ENCODE results near the gene KIF3B. TPM values are rescaled to one million over a fixed set of nuclear protein-coding genes. Genes with fewer than 3 reads are reported as not detected.
A peak's percentile ranks its signal among the peaks of the same experiment; 100 is the strongest.

The KIF3B gene
- total and polyA plus RNA-seq, 2 of the 13 experiments (the other 11 are each of a cell fraction or from before 2014, with no cell fraction given): 23.6 to 28.8 TPM

- TF ChIP-seq SNAPC4 (CRISPR knock-in tag; IDR thresholded peaks at IDR 0.05) (no peak), ZNF850 (CRISPR knock-in tag; conservative IDR thresholded peaks at IDR 0.05) (no peak), ZNF691 (CRISPR knock-in tag; IDR thresholded peaks at IDR 0.05; ENCODE audit: borderline replicate concordance, low read depth) (0 out of 2 replicates have a peak, but pooled peaks have one; percentile 33), SOX6 (IDR thresholded peaks at IDR 0.05) (no peak), SOX6 (CRISPR knock-in tag; IDR thresholded peaks at IDR 0.05) (0 out of 2 replicates have a peak, but pooled peaks have one; percentile 20), GATAD2A (CRISPR knock-in tag; IDR thresholded peaks at IDR 0.05) (peak; percentile 12; the same call in 1 of the 2 replicates), FOXA1 (IDR thresholded peaks at IDR 0.05) (no peak), FOXA1 (CRISPR knock-in tag; IDR thresholded peaks at IDR 0.05) (0 out of 2 replicates have a peak, but pooled peaks have one; percentile 15), GATAD1 (CRISPR knock-in tag; IDR thresholded peaks at IDR 0.05) (no peak), TBL1XR1 (IDR thresholded peaks at IDR 0.05; ENCODE audit: borderline replicate concordance, low read length, partially characterized antibody) (no peak), ATF3 (CRISPR knock-in tag; IDR thresholded peaks at IDR 0.05) (no peak), ZSCAN22 (CRISPR knock-in tag; IDR thresholded peaks at IDR 0.05) (peak; percentile 73; the same call in 1 of the 2 replicates), NFYC (CRISPR knock-in tag; IDR thresholded peaks at IDR 0.05) (no peak), ZUFSP (CRISPR knock-in tag; IDR thresholded peaks at IDR 0.05; ENCODE audit: borderline replicate concordance) (peak; percentile 85; the same call in 1 of the 2 replicates), ZNF543 (CRISPR knock-in tag; IDR thresholded peaks at IDR 0.05) (no peak), FOXK2 (IDR thresholded peaks at IDR 0.05) (no peak), ZMYM3 (CRISPR knock-in tag; IDR thresholded peaks at IDR 0.05) (peak; percentile 87), NR2C2 (CRISPR knock-in tag; IDR thresholded peaks at IDR 0.05; ENCODE audit: borderline replicate concordance) (peak; percentile 39; the same call in 1 of the 2 replicates), ZFP36L1 (CRISPR knock-in tag; IDR thresholded peaks at IDR 0.05) (no peak), KDM1A (CRISPR knock-in tag; IDR thresholded peaks at IDR 0.05) (0 out of 2 replicates have a peak, but pooled peaks have one; percentile 5), ZNF740 (CRISPR knock-in tag; IDR thresholded peaks at IDR 0.05) (no peak), ZBTB34 (CRISPR knock-in tag; IDR thresholded peaks at IDR 0.05) (peak; percentile 10; the same call in 1 of the 2 replicates)
Observed at GRCh38 chr20:32353848-32354496, 76.5 kb downstream of the KIF3B start (continued).
